CD4-positive, alpha-beta T cell (primary cell): ENCODE measurements around the gene ZNF524. TPM values are rescaled to one million over a fixed set of nuclear protein-coding genes. Genes with fewer than 3 reads are reported as not detected.

Source experiments
- ATAC-seq: fragments of 200-7000 bp; cut with Tn5 transposase; one replicate; pipeline ENCODE4 v1.10.0; 2022; ENCODE audit warnings: mild to moderate bottlenecking; ENCODE audit not compliant: poor library complexity
- CTCF ChIA-PET: fragments of 350-600 bp; sonication (Branson Sonifier 250); formaldehyde crosslinking; loops from one replicate; lab custom pipeline; 2021; ENCODE audit warnings: antibody characterized with exemption, inconsistent platforms; lab: Charles Lee
- POLR2A ChIA-PET: fragments of 350-600 bp; sonication (Branson Sonifier 250); formaldehyde crosslinking; loops from one replicate; lab custom pipeline; 2021; ENCODE audit warnings: antibody characterized with exemption, inconsistent platforms; lab: Charles Lee
- DNase-seq, 14 experiments: peaks; one replicate each; pipeline ENCODE4 v3.0.0-alpha.2; 2013 to 2020; ENCODE audit warnings: mixed read lengths in 2 of 14
- H3K27ac ChIP-seq, 2 donors: one replicate each; pipeline versions ENCODE4 v1.5.1 to v1.7.0; 2013; ENCODE audit warnings: low read length in 2 of 2, low read depth in 1 of 2, mild to moderate bottlenecking in 1 of 2
- H3K27me3 ChIP-seq, 2 experiments: 1 replicate in 1 of 2; 2 replicates in 1 of 2; pipeline versions ENCODE4 v1.6.1 to v1.7.0; 2013; ENCODE audit warnings: low read length in 2 of 2, control low read depth in 1 of 2, mild to moderate bottlenecking in 1 of 2, moderate library complexity in 1 of 2; ENCODE audit not compliant: insufficient read depth in 2 of 2, control insufficient read depth in 1 of 2
- H3K36me3 ChIP-seq: one replicate; pipeline ENCODE4 v1.6.1; 2013; ENCODE audit warnings: low read length, control low read depth; ENCODE audit not compliant: insufficient read depth
- H3K4me1 ChIP-seq: one replicate; pipeline ENCODE4 v1.6.1; 2013; ENCODE audit warnings: low read length, control low read depth; ENCODE audit not compliant: insufficient read depth
- H3K4me3 ChIP-seq: one replicate; pipeline ENCODE4 v1.5.1; 2013; ENCODE audit warnings: mild to moderate bottlenecking, low read length, moderate library complexity
- H3K9me3 ChIP-seq, 2 experiments: 1 replicate in 1 of 2; 2 replicates in 1 of 2; pipeline versions ENCODE4 v1.6.1 to v1.7.0; 2013; ENCODE audit warnings: low read length in 2 of 2, mild to moderate bottlenecking in 2 of 2, control low read depth in 1 of 2, moderate library complexity in 1 of 2; ENCODE audit not compliant: control insufficient read depth in 1 of 2, insufficient read depth in 1 of 2
- H3K27ac Mint-ChIP-seq: one replicate; pipeline ENCODE4 v1.8.0; 2020; ENCODE audit warnings: mixed read lengths
- H3K27me3 Mint-ChIP-seq: one replicate; pipeline ENCODE4 v1.8.0; 2021; ENCODE audit warnings: mixed read lengths
- H3K36me3 Mint-ChIP-seq: one replicate; pipeline ENCODE4 v1.8.0; 2021; ENCODE audit warnings: low read depth, mixed read lengths
- H3K4me1 Mint-ChIP-seq: one replicate; pipeline ENCODE4 v1.8.0; 2021; ENCODE audit warnings: low read depth, mixed read lengths
- H3K4me3 Mint-ChIP-seq: one replicate; pipeline ENCODE4 v1.8.0; 2020; ENCODE audit warnings: mild to moderate bottlenecking, mixed read lengths
- H3K9me3 Mint-ChIP-seq: one replicate; pipeline ENCODE4 v1.8.0; 2020; ENCODE audit warnings: mixed read lengths
- CTCF ChIP-seq: fragments of 200-600 bp; IDR thresholded peaks from one replicate; pipeline ENCODE4 v1.8.0; 2022; ENCODE audit warnings: antibody characterized with exemption, mild to moderate bottlenecking
- intact Hi-C, 2 experiments: fragments of 100-400 bp; cut with DNase I in 1 of 2; cut with micrococcal nuclease in 1 of 2; formaldehyde crosslinking; loops; one replicate each; pipeline versions ENCODE4 v1.15.1 to v1.9.0; 2023 to 2025; cut with DNase I, micrococcal nuclease
- total RNA-seq, 174 experiments: library from RNA in 2 of 174; stranded (reverse) in 2 of 174; gene quantifications; one replicate each; pipeline ENCODE4 v1.2.3 and lab custom pipeline; 2021 to 2026

Gene ZNF524
- total RNA-seq, 2 experiments from 2014 or later, result 9.6 to 10.3 TPM

GRCh38 chr19:55644842-55645511, 44.9 kb downstream of the ZNF524 start:
- Mint-ChIP-seq H3K9me3 (no peaks in the 10 kb centered on the region), H3K27ac (peak overlapping the region; percentile 36), H3K36me3 (peaks cover 16% of the 10 kb centered on the region), H3K4me3 (peak overlapping the region; percentile 89), H3K27me3 (no peaks in the 10 kb centered on the region), H3K4me1 (peaks cover 53% of the 10 kb centered on the region)
- Histone ChIP-seq H3K36me3 (peaks cover 12% of the 10 kb centered on the region), H3K4me1 (peaks cover 75% of the 10 kb centered on the region), H3K27me3 (no peaks in the 10 kb centered on the region), H3K27ac (no peak overlapping the region), H3K4me3 (no peak overlapping the region), H3K9me3 (peaks cover 0 to 5% of the 10 kb centered on the region in 2 experiments)
- ATAC-seq (no peak), DNase-seq (no peak)
- ChIA-PET POLR2A (interaction anchor here (0.6 to 3.0 kb wide), 3 partner anchors 9 to 1486 kb away, joined by 4 to 24 read pairs (median 10); partner anchors contain the start of genes U2AF2 and ZNF784), CTCF (no interaction called here)
- TF ChIP-seq CTCF, result no peak
- intact Hi-C loops, result loop anchor here (5.0 kb wide), 3 partner anchors 37 to 258 kb away; partner anchors contain the start of genes FIZ1 (in 1 of the 2) and RPL28 (in 1 of the 2)

- Mint-ChIP-seq H3K27me3 (no peaks in the 10 kb centered on the region), H3K36me3 (peaks cover 16% of the 10 kb centered on the region)
- H3K4me1 ChIP-seq, result peaks cover 70% of the 10 kb centered on the region
Observed at GRCh38 chr19:55645512-55645881, 45.4 kb downstream of the ZNF524 start.

More at GRCh38 chr19:55645512-55645881, 45.4 kb downstream of the ZNF524 start:
- POLR2A ChIA-PET, result interaction anchor here (0.6 to 2.0 kb wide), 4 partner anchors 9 to 1487 kb away, joined by 3 to 10 read pairs (median 4); partner anchors contain the start of genes U2AF2 and ZNF524
- peaks cover 53% of the 10 kb centered on the region for H3K4me1 Mint-ChIP-seq
- DNase-seq (no peak), ATAC-seq (no peak)
- H3K36me3 ChIP-seq, result peaks cover 12% of the 10 kb centered on the region
- intact Hi-C loops, result loop anchor here in 1 of 2 experiments (5.0 kb wide), 1 partner anchor 37 kb away; no protein-coding TSS in a partner anchor
- no peaks in the 10 kb centered on the region for H3K27me3 ChIP-seq
- peaks cover 0 to under 1% of the 10 kb centered on the region in 2 experiments for H3K9me3 ChIP-seq
- H3K4me3 ChIP-seq, result no peak overlapping the region
- TF ChIP-seq CTCF, result no peak
- H3K27ac Mint-ChIP-seq, result peak overlapping the region; percentile 36
- peak overlapping the region; percentile 82 for H3K4me3 Mint-ChIP-seq
- no peaks in the 10 kb centered on the region for H3K9me3 Mint-ChIP-seq
- no peak overlapping the region for H3K27ac ChIP-seq
- CTCF ChIA-PET, result interaction anchor here (0.6 kb wide), 1 partner anchor 12 kb away, joined by 3 read pairs; no protein-coding TSS in a partner anchor
